Anterior cingulate cortex (tissue), 58 donors: ENCODE data around the gene RHBDD3.

Source experiments
- DNase-seq, 58 donors: peaks; one replicate each; lab custom pipeline; 2025; lab: John Stamatoyannopoulos, UW

Gene RHBDD3

GRCh38 chr22:29306835-29307595 lies 39.2 kb upstream of the RHBDD3 start:
- peak in 48 of 58 donors; percentile 32 to 81 (median 59) for DNase-seq

DNA sequence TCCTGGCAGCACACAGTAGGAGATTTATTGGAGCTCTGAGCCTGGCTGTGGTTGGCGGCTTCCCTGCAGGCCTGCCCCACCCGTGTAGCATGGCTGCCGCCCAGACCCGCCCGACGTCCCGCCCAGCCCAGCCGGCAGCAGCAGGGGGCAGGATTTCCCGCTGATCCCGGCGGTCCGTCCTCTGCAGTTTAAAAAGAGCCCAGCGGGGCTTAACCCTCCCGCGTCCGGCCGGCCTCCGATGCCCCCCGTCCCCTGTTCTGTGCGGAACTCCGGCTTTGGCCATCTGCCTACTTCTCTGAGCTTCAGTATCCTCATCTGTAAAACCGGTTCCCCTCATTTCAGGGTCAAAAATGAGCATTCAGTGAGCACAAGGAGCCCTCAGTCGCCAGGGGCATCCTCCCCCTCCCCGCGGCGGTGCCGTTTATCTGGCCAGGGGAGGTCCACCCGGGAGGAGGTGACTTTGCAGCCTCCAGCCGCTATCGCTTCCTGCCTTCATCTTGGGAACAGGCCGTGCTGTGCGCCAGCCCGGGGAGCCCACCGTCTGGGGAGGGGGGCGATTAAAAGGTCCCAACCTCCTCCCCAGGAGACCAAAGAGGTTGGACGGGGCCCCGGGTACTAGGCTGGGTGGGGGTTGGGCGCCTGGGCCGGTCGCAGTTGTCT lies 38.5 kb upstream of the RHBDD3 start, which contains the start of gene GAS2L1:
Gene GAS2L1 (plus strand): TSS at position 476 of the 660 bp plus-strand sequence. CDS start 1,456 bp downstream, outside the sequence.
- DNase-seq = peak in 51 of 58 donors; percentile 36 to 81 (median 65)

DNA sequence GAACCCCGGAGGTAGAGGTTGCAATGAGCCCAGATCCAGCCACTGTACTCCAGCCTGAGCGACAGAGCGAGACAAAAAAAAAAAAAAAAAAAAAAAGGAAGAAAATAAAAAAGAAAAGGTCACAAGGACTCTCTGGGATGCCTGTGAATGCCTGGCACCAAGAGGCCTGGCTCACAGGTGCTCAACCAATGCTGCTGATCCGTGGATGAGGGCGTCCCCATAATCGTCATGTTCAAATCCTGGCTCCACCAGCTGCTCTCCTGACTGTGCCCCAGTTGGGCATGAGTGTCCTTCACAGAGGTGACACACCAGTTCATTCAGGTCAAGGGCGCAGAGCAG lies 38.0 kb upstream of the RHBDD3 start:
- no peak for DNase-seq

DNA sequence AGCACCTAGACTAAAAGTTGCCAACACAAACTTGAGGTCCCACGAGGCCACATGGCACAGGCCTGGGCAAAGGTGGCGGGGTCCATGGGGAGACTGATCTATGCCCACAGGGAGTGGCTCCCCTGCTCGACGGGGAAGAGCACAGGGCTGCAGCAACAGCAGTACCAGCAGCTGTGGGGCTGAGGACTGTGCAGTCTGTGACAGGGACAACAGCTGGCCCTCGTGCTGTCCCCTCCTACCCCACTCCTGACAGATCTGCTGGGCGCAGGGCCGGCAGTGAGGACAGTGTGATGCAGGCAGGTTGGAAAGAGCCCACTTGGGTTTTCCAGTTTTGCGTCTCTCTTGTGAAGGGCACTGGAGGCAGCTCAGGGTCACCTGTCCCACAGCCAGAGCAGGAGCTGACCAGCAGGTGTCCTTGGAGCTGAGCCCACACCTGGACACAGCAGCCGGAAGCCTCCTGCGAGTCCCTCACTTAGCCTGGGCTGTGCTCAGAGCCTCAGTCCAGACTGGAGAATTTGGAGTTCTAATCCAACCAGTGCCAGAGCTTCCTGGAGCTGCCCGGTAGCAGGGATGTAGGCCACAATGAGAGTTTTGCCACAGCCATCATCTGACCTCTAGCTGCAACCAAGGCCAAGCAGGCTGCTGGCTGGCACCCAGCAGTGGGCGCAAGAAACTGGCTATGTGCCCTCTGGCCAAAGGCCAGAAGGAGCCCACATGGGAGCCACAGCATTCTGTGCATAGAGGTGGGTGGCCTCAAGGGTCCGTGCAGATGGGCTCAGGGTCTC lies 35.1 kb upstream of the RHBDD3 start:
- peak in 18 of 58 donors; percentile 23 to 70 (median 46) for DNase-seq

DNA sequence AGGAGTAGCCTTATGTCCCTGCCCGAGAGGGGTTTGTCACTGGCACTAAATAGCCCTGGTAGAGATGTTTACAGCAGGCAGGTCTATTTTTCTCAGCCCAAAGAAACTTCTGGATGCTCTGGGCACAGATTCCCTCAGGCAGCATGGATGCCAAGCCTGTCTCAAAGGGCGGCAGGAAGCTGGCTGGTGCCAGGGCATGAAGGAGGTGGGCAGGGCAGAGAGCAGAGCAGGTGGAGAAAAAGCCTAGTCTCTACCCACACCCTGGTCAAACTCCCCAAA lies 34.6 kb upstream of the RHBDD3 start:
- DNase-seq = peak in 16 of 58 donors; percentile 30 to 59 (median 38)

DNA sequence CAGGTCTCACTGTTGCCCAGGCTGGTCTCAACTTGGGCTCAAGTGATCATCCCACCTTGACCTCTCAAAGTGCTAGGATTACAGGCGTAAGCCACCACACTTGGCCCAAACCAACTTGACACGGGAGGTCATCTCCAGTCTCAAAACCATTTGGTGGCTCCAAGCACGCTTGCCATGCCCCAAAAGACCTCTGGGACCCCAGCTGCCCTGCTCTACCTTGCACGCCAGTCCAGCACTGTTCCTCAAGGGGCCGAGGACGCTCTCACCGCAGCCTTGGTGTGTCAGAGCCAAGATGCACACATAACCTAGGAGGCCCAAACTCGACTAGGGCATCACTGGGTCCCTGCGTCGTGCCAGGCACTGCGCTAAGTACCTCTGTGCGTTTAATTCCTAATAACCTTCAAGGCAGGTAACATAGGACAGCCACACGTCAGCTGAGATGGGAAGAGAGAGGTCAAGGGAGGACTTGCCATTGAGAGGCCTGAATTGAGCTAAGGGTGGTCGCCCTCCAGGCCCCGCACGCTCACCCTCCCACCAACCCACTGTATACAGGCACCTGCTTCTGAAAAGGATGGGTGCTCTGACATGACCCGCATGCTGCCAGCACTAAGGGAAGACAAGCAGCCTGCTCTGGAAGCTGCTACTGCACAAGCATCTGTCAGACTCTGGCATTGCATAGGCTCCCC lies 34.1 kb upstream of the RHBDD3 start:
- no peak for DNase-seq

- no peak for DNase-seq
Observed at GRCh38 chr22:29300807-29301601, 33.2 kb upstream of the RHBDD3 start.

- DNase-seq = no peak
Observed at GRCh38 chr22:29300467-29300806, 32.7 kb upstream of the RHBDD3 start.

DNA sequence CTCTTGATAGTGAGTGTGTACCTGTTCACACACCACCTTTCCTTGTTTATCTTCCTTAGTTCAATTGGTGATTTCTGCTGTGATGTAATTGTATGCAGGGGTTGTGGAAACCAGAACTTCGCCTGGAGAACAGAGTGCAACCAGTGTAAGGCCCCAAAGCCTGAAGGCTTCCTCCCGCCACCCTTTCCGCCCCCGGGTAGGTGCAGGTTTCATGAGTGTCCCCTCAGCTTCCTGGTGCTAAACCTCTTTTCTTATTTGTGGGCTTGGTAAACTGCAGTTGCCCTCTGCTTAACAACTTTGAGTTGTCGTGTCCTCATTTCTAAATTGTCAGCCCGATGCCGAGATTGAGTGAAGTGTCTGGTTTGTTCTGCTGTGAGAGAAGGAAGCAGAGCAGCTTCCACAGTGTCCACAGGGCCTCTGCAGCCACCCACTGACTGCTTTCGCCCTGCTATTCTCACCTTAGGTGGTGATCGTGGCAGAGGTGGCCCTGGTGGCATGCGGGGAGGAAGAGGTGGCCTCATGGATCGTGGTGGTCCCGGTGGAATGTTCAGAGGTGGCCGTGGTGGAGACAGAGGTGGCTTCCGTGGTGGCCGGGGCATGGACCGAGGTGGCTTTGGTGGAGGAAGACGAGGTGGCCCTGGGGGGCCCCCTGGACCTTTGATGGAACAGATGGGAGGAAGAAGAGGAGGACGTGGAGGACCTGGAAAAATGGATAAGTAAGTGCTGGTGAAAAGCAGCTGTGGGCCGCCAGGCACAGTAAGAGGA lies 31.5 kb upstream of the RHBDD3 start:
- DNase-seq = no peak

DNA sequence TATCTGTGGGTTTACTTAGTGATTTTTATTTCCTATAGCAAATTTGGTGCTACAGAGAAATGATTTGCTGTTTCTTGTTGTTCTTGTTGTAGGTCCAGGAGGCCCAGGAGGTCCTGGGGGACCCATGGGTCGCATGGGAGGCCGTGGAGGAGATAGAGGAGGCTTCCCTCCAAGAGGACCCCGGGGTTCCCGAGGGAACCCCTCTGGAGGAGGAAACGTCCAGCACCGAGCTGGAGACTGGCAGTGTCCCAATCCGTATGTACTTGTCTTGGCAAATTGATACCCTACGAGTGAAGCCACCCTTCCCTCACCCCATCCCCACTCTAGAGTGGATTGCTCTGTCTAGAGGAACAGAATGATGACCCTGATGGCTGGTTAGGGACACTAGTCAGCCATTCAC lies 30.9 kb upstream of the RHBDD3 start:
- DNase-seq = no peak

GRCh38 chr22:29292379-29292778 lies 24.6 kb upstream of the RHBDD3 start:
- no peak for DNase-seq

DNA sequence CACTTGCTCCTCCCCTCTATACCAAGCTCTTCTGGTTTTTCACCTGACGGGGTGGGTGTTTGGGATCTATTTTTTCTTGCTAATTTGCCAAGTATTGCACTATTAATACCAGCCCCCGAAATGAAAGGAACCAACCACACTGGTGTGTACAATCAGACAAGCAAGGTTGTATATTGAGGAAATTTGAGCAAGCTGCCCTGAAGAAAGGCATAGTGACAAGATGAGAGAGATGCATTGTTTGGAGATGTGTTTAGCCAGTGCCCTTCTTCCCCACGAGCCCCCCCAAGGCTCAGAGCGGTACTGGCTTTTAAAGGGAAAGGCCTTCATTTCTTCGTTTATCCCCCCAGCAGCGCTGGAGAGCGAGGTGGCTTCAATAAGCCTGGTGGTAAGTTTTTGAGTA lies 23.4 kb upstream of the RHBDD3 start:
- DNase-seq = no peak

- no peak for DNase-seq
Observed at GRCh38 chr22:29290061-29290460, 22.3 kb upstream of the RHBDD3 start.

- DNase-seq = no peak
Observed at GRCh38 chr22:29288837-29289236, 21.1 kb upstream of the RHBDD3 start.

DNA sequence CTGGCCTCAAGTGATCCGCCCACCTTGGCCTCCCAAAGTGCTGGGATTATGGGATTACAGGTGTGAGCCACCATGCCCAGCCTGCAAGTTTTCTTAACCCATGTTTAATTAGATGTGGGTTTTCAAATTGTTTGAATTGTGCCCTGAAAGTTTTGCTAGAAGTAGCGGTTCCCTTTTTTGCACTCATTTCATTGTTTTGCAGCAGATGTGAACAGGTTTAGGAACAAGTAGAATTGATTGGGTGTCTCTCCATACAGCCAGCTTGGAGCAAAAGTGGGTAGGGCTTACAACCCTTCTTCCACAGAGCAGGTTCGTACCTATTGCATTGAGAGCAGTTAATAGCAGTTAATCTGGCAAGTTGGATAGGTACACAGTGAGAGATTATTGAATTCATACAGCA lies 16.4 kb upstream of the RHBDD3 start:
- no peak for DNase-seq

- no peak for DNase-seq
Observed at GRCh38 chr22:29277927-29278326, 10.1 kb upstream of the RHBDD3 start.

DNA sequence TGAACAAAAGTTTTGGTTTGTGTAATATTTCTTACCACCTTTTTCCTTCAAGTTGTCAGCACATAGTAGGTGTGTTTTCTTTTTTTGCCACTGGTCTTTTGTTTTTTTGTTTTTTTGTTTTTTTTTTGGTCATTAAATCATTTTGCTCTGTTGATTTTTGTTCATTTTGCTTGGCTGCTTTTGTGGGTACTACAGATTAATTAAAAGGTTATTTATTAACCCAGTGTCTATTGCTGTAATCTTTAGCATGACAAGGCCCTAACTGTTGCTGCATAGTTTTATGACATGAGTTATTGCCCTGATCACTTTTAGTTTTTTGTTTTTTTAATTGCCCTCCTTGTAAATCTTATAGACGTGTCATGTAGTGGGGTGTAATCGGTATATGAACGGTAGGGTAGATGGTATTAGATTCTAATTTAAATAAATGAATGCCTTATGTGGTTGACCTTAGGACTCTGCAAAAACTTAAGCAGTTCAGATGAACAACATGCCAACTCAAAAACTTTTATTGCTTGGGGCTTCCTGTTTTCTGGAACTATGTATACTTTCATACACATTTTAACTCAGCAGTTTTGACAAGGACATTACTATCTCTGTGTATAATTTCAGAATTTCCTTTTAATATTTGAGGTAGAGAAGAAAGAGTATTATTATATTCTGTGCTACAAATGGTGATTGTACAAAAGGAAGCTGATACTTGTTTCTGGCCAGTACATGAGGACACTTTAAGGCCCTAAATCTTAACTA lies 8.2 kb upstream of the RHBDD3 start:
- no peak for DNase-seq

DNA sequence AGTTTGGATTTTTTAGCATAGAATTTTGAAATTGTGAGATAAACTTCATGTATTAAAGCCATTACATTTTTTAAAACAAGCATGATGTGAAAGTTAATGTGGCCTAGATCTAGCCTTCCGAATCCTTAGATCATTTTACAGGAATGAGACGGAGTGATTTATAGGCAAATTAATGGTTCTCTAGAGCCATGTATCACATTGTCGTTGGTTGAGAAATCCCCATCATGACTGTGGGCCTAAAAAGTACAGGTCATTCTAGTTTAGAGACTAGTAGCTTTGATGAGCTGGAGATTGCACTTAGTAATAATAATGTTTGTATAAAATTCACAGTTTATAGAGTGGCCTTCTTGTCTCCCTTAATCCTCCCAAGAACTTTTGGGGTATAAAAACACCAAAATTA lies 7.4 kb upstream of the RHBDD3 start:
- no peak for DNase-seq

DNA sequence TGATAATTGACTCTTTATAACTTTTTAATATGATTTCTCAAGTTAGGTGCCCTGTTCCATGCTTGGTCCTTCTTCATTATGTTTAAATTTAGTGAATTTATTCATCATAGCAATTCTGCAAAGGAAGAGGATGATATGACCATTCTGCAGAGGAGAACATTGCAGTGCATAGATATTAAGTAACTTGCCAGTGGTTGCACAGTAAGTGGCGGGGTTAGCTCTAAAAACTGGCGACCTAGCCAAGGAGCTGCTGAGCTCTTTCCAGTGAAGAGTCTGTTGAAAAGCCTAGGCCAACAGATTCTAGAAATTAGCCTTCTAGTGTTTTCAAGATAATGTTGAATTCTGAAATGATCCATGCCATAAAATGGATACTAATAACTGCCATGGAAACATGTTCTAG lies 4.8 kb upstream of the RHBDD3 start:
- DNase-seq = no peak
